ENCODE measurements around the gene TMEM98.
"Not testable (repeated sequence)": the region's sequence is repeated elsewhere in the genome, so short reads cannot be mapped to it uniquely, and the experiment has no call there.

Gene TMEM98

GRCh38 chr17:32915245-32915644 is 12.7 kb upstream of the TMEM98 start:
- DNase-seq = no peak

- DNase-seq = no peak
Measured at GRCh38 chr17:32916134-32916533, 11.8 kb upstream of the TMEM98 start.

DNA sequence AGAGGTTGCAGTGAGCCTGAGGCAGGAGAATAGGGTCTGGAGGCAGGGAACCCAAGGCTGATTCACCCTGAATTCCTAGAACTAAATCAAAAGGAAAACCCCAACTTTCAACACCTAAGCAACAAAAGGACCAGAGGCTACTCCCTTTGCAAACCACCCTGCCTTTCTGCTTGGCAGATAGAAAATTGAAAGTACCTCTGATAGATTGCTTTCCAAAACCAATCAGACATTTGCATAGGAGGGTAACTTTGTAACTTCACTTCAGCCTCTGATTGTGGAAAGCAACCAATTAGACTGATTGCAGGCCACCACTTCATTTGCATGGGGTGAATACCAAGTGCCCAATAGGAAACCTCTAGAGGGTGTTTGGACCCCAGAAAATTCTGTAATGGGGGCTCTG is 10.9 kb upstream of the TMEM98 start:
- DNase-seq = no peak

DNA sequence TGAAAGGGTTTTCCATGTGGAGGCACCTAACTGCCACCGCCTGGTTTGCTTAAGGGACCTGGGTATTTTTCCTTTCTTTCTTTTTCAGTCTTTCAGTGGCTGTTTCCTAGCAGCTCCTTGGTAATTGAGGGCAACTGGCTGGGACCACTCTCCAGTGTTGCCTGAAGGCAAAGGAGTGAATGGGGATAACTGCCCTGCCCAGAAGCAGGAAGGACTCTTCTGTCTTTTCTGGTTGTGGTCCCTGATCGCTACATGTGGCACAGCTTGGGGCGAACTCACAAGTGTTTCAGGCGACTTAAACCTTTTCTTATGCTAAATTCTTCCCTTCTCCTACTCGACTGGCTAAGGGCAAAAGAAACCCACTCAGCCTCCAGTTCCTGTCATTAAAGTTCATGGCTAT is 10.1 kb upstream of the TMEM98 start:
- no peak for DNase-seq

- DNase-seq = not testable (repeated sequence)
Measured at GRCh38 chr17:32919876-32920275, 8.1 kb upstream of the TMEM98 start.

GRCh38 chr17:32920293-32920692 is 7.7 kb upstream of the TMEM98 start:
- no peak for DNase-seq

- no peak for DNase-seq
Measured at GRCh38 chr17:32921017-32921416, 6.9 kb upstream of the TMEM98 start.

- not testable (repeated sequence) for DNase-seq
Measured at GRCh38 chr17:32923905-32924304, 4.0 kb upstream of the TMEM98 start.

DNA sequence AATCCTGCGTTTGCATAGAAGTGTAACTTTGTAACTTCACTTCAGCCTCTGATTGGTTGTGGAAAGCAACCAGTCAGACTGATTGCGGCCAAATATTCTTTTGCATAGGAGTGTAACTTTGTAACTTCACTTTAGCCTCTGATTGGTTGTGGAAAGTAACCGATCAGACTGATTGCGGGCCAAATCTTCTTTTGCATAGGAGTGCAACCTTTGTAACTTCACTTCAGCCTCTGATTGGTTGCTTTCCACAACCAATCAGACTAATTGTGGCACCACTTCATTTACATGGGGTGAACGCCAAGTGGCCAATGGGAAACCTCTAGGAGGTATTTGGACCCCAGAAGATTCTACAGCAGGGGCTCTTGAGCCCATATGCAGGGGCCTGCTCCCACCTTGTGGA is 1.8 kb upstream of the TMEM98 start:
- no peak for DNase-seq

DNA sequence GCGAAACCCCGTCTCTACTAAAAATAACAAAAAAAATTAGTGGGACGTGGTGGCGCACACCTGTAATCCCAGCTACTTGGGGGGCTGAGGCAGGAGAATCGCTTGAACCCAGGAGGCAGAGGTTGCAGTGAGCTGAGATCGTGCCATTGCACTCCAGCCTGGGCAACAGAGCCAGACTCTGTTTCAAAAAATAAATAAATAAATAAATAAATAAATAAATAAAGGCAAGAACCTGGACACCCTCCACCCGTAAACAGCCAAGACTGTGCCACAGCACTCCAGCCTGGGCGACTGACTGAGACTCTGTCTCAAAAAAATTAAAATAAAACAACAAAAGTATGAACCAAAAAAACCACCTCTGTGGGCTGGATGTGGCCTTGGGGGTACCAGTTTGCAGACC is 1.2 kb upstream of the TMEM98 start:
- DNase-seq = not testable (repeated sequence)

GRCh38 chr17:32927201-32927723 is 691 bp upstream of the TMEM98 start:
- DNase-seq = no peak

DNA sequence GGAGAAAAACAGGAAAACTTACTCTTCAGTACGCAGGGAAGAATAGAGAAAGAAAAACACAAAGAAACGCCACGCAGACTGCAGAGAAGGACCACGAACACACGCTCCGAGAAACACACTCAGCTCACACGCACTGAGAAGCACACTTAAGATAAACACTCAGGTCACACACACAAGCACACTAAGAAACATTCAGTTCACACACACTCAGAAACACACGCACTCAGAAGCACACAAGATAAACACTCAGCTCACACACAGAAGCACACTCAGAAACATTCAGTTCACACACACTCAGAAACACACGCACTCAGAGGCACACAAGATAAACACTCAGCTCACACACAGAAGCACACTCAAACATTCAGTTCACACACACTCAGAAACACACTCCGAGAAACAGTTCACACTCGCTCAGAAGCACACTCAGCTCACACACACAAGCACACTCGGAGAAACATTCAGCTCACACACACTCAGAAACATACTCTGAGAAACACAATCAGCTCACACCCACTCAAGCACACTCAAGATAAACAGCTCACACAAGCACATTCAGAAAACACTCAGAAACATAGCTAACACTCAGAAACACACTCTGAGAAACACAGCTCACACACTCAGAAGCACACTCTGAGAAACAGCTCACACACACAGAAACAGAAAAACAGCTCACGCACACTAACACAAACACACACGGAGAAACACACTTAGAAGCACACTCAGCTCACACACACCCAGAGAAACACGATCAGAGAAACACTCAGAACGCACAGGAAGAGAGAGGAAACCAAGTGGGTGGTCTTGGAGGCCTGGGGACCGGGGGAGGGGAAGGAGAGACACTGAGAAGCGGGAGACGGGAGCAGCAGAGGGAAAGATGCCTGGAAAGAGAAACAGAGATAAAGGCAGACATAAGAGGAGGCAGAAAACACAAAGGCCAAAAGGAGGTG is 908 bp downstream of the TMEM98 start:
- DNase-seq = no peak

DNA sequence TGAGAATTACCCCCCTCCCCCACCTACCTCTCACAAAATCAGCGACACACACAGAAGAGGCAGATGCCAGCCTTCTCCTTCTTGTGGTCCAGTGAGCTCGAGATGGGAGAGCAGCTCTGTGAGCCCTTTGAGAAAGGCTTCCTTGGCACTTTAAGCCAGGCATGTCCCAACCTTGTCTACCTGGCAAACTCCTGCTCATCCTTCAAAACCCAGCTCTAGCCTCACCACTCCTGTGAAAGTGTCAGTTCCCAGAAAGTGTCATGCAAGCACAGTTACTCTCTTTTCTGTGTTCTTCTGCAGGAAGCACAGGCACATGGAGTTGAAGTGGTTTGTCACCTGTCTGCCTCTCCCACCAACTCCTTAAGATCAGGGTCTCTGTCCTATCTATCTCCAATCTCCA is 1.6 kb downstream of the TMEM98 start:
- no peak for DNase-seq

DNA sequence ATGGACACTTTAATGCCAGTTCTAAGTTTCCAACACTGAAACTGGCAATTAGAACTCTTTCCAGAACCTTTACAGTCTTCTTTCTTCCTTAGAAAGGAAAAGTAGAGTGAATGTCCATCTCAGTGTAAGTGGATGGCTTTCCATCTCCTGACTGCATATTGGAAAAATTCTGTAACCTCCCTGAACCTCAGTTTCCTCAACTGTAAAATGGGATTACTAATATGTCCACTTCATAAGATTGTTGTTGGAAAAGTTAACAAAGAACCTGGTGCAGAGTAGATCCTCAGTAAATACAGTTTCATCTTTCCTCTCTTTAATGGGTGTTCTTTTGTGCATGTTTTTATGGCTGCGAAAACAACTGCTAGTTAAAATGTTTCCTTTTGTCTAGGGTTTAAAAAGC is 2.6 kb downstream of the TMEM98 start:
- DNase-seq = no peak

GRCh38 chr17:32931686-32932085 is 3.7 kb downstream of the TMEM98 start:
- no peak for DNase-seq

DNA sequence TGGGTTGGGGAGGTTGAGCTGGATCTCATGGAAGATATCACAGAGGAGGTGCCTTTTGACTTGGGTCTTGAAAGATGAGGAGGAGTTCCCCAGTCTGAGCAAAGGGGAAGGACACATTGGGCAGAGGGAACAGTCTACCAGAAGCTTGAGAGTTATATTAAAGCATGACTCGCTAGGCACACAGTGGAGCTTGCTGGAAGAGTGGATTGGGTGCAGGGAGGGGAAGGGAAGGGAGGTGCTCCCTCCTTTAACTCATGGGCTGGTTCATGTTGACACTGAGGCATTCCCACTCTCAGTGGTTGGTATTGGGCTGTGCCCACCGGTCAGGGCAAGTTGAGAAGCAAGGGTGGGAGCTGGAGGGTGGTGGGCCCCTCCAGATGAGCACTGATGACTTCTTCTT is 5.9 kb downstream of the TMEM98 start:
- DNase-seq = no peak

- no peak for DNase-seq
Measured at GRCh38 chr17:32935726-32936125, 7.8 kb downstream of the TMEM98 start.

DNA sequence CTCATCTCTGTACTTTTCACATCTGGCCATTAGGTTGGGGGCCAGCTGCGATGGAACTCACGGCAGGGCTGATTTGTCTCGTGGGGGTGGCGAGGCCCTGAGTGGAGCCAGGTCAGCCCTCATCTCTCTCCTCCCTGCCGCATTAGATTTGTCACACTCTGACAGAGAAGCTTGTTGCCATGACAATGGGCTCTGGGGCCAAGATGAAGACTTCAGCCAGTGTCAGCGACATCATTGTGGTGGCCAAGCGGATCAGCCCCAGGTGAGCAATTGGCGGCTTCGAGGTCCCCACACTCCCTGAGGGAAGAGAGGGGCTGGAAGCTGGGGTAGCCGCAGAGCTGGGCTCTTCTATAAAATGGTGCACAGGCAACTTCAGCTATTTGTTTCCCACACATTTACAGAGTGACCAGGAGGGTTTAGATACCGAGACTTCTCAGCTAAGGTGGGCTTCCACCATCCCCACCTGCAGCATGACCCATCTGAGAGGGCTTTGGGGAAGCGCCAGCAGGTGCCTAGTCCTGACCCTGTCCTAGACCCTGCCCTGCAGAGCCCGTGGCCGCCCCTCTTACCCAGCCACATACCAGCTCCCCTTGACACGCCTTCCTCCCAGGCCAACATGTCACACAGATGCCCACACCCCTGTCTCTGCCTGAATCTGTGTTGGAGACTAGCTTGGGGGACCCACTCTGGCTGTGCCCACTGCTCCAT is 8.4 kb downstream of the TMEM98 start:
- no peak for DNase-seq

DNA sequence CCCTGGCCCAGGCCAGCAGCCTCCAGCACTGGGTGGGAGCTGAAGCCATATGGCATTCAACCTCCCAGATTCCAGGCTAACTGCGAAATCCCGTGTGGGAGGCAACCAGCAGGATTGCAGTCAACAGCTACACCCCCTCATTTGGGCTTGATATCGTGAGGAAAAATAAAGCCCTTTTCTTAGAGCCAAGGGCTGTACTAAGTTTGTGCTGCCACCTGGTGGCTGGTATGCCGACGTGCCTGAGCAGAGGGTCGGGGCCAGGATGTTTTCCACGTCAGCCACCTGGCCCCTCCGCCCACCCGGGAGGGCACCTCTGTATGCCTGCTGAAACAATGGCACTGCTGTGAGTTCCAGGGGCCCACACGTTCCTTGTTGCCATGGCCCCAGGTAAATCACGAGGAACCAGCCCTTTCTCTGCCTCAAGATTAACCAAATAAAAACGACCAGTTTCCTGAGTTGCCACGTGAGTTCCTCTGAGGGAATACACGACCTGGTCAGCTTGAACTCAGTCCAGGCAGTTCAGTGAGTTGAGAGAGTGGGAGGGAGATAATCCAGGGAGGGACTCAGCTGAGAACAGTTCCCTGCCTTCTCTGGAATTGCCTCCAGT is 9.0 kb downstream of the TMEM98 start:
- DNase-seq = peak; percentile 47

- no peak for DNase-seq
Measured at GRCh38 chr17:32940706-32941390, 12.9 kb downstream of the TMEM98 start.

DNA sequence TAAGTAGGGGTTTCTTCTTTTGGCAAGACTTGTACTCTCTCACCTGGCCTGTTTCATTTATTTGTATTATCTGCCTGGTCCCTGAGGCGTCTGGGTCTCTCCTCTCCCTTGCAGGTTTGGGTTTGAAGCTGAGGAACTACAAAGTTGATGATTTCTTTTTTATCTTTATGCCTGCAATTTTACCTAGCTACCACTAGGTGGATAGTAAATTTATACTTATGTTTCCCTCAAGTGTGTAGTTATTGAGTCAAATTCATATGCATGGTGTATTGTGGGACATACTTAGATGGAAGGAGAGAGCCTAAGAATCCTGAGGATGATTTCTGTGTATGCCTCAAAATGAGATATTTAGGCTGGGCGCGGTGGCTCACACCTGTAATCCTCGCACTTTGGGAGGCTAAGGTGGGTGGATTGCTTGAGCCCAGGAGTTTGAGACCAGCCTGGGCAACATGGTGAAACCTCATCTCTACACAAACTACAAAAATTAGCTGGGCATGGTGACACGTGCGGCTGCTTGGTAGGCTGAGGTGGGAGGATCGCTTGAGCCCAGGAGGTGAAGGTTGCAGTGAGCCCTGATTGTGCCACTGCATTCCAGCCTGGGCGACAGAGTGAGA is 13.6 kb downstream of the TMEM98 start:
- DNase-seq = no peak

- DNase-seq = no peak
Measured at GRCh38 chr17:32943206-32943605, 15.3 kb downstream of the TMEM98 start.
